HCT116 (cell line): ENCODE data around the gene KAZN.

ENCODE experiments used
- EZH2 ChIP-seq: fragments of 200-600 bp; sonication (generic); IDR thresholded peaks from 2 replicates; pipeline ENCODE4 v1.6.1; 2017; ENCODE audit warnings: antibody characterized with exemption, mixed run types
- EZH2phosphoT487 ChIP-seq: fragments of 200-600 bp; IDR thresholded peaks from 2 replicates; pipeline ENCODE4 v1.6.1; 2018; ENCODE audit warnings: antibody characterized with exemption, borderline replicate concordance
- JUND ChIP-seq: IDR thresholded peaks from 2 replicates; pipeline ENCODE4 v1.6.1; 2012
- POLR2AphosphoS5 ChIP-seq: IDR thresholded peaks from 2 replicates; pipeline ENCODE4 v1.6.1; 2011; ENCODE audit warnings: mild to moderate bottlenecking, low read depth, low read length, moderate library complexity
- YY1 ChIP-seq: IDR thresholded peaks from 2 replicates; pipeline ENCODE4 v1.6.1; 2011; ENCODE audit warnings: low read length, low read depth, moderate library complexity, mild to moderate bottlenecking; ENCODE audit not compliant: insufficient replicate concordance; ENCODE audit errors: extremely low read depth
- TF ChIP-seq, protein P1 (sequence below), 3 experiments: fragments of 200-600 bp in 1 of 3; sonication (generic) in 1 of 3; IDR thresholded peaks in 2 of 3; conservative IDR thresholded peaks in 1 of 3; 2 replicates each; pipeline ENCODE4 v1.5.1; 2012 to 2017; ENCODE audit warnings: low read depth in 2 of 3, low read length in 2 of 3, antibody characterized with exemption in 1 of 3, borderline replicate concordance in 1 of 3, control low read depth in 1 of 3, mild to moderate bottlenecking in 1 of 3, mixed read lengths in 1 of 3, mixed run types in 1 of 3, moderate library complexity in 1 of 3; ENCODE audit not compliant: insufficient read depth in 1 of 3
- TF ChIP-seq, protein P2 (sequence below): IDR thresholded peaks from 2 replicates; pipeline ENCODE4 v1.6.1; 2012
- TF ChIP-seq, protein P3 (sequence below): IDR thresholded peaks from 2 replicates; pipeline ENCODE4 v1.6.1; 2012

DNA sequence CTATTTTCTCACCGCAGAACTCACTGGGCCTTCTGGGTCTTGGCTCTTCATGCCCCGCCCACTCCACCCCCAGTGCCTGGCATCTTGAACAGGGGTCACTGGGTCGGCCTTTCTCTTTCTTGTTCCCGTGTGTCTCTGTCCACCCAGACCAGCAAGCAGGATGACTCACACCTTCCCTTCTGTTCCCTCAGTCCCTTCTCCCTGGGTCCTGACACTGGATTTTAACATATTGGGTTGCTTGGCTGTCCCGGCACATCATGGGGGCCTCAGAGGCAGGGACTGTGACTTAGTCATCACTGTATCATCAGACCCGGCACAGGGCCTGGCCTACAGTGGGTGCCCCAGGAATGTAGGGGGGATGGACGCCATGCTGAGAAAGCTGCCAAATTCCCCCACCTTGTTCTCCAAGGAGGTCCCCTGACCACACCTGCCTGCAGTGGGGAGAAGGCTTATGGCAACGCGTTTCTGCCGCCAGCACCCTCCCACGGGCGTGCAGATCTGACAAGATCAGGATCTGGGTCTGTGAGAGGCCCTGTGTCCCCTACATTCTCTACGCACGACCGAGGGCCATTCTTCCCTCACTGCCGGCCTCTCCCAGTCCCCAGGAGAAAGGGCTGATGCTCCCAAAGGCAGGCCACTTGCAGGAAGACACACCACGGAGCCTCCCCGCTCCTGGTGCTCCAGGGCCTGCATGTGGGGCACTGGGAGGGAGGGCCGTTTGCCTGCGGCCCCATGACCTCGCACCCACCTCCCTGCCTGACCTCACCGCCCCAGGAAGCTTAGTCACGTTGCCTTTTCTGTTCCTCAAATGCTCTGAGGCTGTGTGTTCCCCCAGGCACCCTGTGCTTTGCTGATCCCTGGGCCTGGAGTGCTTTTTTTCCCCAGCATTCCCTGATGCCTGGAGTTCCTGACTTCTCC, 397.9 kb downstream of the KAZN start:
- no peak for TF ChIP-seq YY1
- TF ChIP-seq, protein P1, sequence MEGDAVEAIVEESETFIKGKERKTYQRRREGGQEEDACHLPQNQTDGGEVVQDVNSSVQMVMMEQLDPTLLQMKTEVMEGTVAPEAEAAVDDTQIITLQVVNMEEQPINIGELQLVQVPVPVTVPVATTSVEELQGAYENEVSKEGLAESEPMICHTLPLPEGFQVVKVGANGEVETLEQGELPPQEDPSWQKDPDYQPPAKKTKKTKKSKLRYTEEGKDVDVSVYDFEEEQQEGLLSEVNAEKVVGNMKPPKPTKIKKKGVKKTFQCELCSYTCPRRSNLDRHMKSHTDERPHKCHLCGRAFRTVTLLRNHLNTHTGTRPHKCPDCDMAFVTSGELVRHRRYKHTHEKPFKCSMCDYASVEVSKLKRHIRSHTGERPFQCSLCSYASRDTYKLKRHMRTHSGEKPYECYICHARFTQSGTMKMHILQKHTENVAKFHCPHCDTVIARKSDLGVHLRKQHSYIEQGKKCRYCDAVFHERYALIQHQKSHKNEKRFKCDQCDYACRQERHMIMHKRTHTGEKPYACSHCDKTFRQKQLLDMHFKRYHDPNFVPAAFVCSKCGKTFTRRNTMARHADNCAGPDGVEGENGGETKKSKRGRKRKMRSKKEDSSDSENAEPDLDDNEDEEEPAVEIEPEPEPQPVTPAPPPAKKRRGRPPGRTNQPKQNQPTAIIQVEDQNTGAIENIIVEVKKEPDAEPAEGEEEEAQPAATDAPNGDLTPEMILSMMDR (IDR thresholded peaks at IDR 0.05 in 2 of 3, conservative IDR thresholded peaks at IDR 0.05 in 1 of 3; ENCODE audit: borderline replicate concordance in 1 of 3, insufficient read depth in 1 of 3, low read depth in 2 of 3, low read length in 2 of 3): peak in 2 of 3 experiments; percentile 25 to 40; a peak in 2 of 6 replicates
- peak; percentile 87 for TF ChIP-seq JUND
- TF ChIP-seq EZH2: no peak
- no peak for TF ChIP-seq EZH2phosphoT487
- TF ChIP-seq, protein P2, sequence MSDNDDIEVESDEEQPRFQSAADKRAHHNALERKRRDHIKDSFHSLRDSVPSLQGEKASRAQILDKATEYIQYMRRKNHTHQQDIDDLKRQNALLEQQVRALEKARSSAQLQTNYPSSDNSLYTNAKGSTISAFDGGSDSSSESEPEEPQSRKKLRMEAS: no peak
- TF ChIP-seq, protein P3, sequence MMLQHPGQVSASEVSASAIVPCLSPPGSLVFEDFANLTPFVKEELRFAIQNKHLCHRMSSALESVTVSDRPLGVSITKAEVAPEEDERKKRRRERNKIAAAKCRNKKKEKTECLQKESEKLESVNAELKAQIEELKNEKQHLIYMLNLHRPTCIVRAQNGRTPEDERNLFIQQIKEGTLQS: no peak
- peak; percentile 39; the same call in 1 of the 2 replicates for TF ChIP-seq POLR2AphosphoS5
